Stimulated activated CD8-positive, alpha-beta memory T cell treated with anti-CD3 and anti-CD28 coated beads, Interleukin-15, amount 100 ng/mL, for 4 hours (primary cell): ENCODE data around the gene GABRD.

Source experiments
- DNase-seq, 2 donors: peaks; one replicate each; pipeline ENCODE4 v3.0.0-alpha.2; 2020; ENCODE audit warnings: low read depth in 2 of 2

GABRD gene

DNA sequence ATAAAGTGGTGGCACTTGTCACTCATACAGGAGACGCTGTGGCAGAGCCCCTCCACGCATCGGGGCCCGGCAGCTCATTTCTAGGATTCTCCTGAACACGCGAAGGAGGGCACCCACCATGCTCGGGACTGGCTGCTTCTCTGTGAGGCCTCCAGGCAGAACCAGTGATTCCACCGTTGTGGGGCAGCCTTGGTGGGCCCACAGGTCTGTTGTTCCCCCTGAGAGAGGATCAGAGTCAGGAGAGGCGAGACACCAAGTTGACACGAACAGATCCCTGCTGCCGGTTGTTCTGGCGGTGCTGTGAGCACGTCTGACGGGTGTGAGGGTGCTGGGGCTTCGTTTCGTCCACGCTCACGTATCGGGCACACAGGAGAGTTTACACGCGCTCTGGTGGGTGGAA is 57.7 kb downstream of the GABRD start:
- no peak for DNase-seq

DNA sequence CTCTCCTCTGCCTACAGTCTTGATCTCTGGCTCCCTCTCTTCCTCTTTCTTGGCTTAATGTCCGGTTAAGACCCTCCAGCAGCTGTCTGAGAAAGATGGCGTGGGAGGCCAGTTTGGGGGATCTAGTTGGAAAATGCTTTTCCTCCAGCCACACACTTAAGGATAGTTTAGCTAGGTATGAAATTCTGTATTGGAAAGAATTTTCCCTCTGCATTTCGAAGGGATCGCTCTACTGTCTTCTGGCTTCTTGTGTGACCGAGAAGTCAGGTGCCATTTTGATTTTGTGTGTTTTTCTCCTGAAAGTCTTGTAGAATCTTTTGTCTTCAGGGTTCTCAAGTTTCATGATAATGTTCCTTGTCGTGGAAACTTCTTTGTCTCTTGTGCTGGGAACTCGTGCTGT is 59.0 kb downstream of the GABRD start:
- DNase-seq: no peak

GRCh38 chr1:2079396-2080085 is 60.4 kb downstream of the GABRD start:
- no peak for DNase-seq

DNA sequence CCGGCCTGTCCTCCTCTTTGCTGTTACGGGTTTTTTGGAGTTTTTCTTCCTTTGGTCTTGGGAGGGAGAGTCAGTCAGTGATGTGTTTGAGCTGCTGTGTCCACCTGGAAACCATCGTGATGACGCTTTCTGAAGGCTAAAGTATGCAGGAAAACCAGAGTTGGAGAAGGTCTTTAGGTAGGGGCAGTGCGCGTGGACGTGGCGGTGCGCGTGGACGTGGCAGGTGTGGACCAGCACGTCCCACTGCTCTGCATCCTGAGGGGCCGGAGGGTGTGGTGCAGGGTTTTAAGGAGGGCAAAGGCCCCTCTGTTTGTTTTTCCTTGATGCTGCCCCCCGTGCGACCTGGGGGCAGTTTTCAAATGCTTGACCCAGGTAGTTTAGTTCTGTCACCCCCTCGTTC is 61.0 kb downstream of the GABRD start:
- DNase-seq: no peak
